Stimulated activated CD8-positive, alpha-beta memory T cell treated with anti-CD3 and anti-CD28 coated beads, Interleukin-15, amount 100 ng/mL, for 48 hours (primary cell): Measurements from ENCODE around the gene ATP5PB.

Experiments
- DNase-seq, 2 donors: peaks; one replicate each; pipeline ENCODE4 v3.0.0-alpha.2; 2020; ENCODE audit warnings: low read depth in 2 of 2

Gene ATP5PB, protein sequence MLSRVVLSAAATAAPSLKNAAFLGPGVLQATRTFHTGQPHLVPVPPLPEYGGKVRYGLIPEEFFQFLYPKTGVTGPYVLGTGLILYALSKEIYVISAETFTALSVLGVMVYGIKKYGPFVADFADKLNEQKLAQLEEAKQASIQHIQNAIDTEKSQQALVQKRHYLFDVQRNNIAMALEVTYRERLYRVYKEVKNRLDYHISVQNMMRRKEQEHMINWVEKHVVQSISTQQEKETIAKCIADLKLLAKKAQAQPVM

DNA sequence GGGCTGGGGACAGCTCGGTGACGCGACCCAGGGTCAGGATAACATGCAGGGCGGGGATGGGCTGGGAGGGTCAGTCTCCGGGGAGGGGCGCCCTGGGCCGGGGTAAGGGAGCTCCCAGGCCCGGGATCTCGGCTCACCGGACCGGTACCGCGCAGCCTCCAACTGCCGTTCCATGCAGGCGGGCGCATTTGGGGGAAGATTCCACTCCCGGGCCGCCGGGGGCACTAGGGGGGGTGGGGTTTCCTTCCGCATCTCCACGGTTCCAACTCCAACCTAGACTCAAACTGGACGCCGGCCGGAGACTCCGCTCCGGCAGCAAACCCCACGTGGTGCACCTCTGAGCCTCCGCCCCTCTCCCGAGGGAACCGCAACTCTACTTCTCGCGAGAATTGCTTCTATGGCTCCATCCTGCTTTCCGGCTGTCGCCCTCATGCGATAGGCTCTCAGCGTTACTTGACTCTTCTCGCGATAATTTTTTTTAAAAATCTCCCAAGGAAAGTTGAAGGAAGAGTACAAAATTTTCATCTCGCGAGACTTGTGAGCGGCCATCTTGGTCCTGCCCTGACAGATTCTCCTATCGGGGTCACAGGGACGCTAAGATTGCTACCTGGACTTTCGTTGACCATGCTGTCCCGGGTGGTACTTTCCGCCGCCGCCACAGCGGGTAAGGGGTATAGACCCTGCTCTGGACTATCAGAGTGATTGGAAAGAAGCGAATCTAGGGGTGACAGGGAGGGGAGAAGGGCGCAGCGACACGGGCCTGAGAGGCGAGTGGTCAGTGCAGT is at the start of gene ATP5PB, which contains the start of gene WDR77:
ATP5PB (plus strand) TSS at position 547 of the 785 bp plus-strand sequence; CDS start at position 625, 78 bp downstream.
WDR77 (minus strand) TSS at position 339 of the 785 bp plus-strand sequence; CDS start at position 252, 87 bp downstream.
- DNase-seq, result peak; percentile 85 to 88

DNA sequence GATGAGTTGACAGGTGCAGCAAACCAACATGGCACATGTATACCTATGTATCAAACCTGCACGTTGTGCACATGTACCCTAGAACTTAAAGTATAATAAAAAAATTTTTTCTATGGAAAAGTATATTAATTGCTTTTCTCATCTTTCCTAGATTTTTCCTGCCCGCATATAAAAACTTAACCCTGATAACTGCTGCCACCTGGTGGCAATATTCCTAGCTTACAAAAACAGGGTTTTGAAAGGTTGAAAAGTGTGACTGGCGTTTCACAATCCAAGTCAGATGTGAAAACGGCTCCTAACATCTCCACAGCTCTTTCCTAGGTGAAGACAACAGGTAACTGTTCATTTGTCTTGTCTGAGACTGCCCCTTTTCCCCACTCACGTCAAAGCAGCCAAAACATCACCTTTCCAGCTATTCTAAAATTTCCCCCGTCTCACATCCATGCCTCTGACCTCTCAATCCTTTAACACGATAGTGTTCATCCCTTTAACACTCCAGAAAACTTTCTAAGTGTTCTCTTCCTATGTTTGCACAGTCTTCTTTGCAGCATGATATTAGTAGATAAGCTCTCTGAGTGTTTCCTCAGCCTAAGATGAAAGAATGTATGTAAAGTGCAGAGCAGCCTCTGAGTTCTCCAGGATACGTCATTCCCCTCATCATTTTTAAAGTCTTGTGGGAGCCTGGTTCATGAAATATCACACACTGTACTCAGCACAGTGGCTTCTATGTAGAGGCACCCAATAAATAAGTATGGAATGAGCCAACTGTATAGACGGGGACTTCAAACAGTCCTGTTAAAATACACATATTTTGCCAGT is 49.3 kb upstream of the ATP5PB start:
- no peak for DNase-seq

DNA sequence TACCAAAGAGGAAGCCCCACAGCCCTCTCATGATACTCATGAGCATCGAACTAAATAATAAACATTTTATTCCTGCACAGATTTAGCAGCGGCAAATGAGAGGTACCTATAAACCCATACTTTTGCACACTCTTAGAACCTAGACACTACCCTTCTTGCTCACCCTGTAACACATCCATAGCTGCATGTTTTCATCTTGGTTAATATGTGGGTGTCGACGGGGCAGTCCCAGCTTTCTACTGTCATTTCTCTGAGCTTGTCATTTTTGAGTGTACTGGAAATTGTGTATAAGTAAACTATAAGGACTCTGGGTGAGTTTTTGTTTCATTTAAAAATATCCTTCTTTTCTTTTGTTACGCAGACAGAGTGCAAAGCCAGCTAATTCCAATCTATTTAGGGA is 47.2 kb upstream of the ATP5PB start:
- no peak for DNase-seq

DNA sequence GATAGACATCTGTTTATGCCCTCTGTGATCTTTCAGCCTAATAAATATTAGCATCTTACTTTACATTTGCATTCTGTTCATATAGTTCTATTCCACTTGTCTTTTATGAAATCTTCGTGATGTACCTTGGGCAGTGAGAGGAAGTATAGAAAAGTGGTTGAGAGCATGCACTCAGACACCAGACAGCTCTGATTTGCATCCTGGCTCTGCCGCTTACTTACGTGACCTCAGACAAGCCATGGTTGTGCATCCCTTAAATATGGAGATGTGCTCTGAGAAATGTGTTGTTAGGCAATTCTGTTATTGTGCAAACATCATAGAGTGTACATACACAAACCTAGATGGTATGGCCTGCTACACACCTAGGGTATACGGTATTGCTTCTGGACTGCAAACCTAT is 44.7 kb upstream of the ATP5PB start:
- no peak for DNase-seq

DNA sequence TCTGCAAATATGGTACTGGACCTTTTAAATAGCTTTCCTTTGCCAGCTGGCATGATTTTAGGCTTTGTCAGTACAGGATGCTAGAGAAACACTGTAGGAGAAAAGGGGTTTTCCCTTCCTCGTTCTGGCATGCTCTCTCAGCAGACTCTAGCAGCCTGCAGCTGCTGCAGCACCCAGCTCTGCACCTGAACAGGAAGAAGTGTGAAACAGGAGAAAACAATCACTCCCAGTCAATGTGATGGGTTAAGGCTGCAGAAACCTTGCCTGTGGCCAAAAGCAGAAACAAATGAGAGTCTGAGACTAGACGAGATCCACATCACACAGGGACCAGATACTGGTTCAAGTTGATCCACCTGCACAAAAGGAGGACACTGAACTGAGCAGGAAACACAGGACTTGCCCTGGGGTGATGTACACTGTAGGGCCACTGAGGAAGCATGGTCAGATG is 42.9 kb upstream of the ATP5PB start:
- DNase-seq, result no peak

DNA sequence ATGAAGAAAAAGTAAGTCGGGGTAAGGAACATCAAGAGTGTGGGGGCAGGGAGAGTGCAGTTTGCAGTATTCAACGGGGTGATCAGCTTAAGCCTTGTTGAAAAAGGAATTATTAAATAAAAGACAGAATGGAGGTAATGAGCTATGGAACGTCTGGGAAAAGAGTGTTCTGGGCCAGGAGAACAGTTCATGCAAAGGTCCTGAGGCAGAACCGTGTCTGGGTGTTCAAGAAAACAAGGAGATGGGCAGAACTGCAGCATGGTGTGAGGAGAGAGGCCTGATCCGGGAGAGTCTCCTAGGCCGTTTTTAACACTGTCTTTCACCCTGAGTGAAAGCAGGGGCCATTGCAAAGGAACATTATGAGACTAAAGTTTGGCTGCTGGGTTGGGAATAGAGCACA is 42.0 kb upstream of the ATP5PB start:
- DNase-seq, result no peak

DNA sequence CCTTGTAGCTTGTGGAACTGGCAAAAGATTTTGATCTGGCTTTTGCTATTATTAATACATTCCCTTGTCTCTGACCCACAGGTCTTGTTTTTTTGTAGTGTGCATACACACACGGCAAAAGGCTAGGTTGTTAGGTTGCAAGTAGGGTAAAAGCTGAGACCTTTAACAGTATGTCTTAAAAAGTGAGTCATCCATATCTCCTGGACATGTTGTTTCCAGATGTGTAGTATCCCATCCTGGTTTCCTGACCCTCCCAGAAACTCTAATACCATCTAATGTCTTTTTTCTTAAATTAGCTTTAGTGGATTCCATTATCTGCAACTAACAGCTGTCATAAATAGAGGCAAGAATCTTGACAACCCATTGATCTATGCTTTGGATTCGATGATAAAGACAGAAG is 36.4 kb upstream of the ATP5PB start:
- no peak for DNase-seq

DNA sequence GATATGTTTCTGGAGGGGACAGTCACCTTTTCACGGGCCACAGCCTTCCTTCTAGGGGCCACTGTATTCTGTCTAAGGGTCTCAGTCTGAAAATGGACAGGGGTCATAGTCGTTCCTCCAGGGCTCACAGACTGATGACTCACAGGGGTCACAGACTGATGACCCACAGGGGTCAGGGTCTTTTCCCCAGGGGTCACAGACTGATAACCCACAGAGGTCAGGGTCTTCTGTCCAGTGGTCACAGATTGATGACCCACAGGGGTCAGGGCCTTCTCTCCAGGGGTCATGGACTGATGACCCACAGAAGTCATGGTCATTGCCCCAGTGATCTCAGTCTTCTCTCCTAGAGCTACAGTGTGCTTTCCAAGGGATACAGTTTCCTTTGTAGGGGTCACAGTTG is 34.5 kb upstream of the ATP5PB start:
- no peak for DNase-seq

DNA sequence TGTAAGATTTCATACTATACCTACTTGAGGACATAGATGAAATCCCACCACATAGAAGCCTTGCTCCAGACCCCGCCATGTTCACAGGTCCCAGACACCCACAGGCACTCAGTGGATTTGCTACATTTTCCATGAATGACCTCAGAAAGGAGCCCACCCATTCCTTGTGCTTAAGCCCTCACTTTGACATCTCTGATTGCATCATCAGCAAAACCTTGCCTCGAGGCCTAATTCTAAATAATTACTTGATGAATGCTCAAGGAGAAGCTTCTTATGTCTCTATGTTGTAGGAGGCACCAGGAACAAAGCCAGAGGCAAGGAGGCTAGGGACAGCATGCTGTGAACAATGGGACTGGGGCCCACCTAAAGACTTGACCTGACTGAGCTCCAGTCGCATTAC is 33.8 kb upstream of the ATP5PB start:
- DNase-seq, result no peak

DNA sequence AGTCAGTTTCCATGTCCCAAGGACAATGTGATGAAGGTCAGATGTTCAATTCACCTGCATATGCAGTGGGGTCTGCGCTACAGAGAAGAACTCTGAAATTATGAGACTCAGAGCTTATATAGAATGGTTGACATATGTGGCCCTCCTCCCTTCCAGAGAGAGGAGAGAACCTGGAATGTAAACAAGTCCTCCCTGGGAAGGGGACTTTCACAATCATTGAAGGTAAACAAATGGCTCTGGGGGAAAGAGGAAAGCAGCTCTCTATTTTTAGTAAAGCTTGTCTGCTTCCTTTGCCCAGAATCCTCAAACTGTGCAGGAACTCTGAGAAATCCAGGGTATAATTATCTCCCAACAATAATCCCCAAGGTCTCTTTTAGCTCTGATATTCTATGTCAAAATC is 31.5 kb upstream of the ATP5PB start:
- DNase-seq, result no peak

DNA sequence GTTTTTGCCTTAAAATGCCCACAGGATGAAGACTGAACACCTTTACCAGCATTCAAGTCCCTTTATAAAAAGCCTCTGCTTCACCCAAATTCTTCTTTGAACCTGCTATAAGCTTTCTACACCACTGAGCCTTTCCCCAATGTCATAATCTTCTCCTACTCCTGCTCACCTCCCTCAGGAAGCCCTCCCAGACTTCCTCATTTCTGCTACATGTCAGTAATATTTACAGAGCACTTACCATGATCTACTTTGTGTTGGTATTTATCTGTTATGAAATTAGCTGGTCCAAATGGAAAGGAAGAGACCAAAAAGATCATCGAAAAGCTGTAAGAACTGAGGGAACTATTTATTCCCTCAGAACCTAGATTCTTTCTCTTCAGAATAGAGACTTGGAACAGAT is 30.2 kb upstream of the ATP5PB start:
- DNase-seq, result no peak

DNA sequence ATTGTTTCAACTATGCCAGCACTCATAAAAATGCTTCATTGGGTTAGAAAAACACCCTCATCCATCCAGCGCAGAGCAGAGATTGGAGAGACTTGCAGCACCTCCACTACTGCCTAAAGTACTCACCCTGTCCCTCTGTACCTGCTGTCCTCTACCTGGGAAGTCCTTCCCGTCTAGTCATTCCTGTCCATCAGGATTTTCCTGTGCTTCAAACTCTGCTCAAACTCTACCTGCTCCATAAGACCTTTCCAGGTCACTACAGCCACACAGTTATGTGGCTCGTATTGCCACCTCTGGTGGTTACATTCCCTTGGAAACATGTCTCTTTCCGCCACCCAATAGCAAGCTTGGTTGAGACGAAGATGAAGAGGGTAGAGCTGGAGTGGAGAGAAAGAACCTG is 28.9 kb upstream of the ATP5PB start:
- no peak for DNase-seq

DNA sequence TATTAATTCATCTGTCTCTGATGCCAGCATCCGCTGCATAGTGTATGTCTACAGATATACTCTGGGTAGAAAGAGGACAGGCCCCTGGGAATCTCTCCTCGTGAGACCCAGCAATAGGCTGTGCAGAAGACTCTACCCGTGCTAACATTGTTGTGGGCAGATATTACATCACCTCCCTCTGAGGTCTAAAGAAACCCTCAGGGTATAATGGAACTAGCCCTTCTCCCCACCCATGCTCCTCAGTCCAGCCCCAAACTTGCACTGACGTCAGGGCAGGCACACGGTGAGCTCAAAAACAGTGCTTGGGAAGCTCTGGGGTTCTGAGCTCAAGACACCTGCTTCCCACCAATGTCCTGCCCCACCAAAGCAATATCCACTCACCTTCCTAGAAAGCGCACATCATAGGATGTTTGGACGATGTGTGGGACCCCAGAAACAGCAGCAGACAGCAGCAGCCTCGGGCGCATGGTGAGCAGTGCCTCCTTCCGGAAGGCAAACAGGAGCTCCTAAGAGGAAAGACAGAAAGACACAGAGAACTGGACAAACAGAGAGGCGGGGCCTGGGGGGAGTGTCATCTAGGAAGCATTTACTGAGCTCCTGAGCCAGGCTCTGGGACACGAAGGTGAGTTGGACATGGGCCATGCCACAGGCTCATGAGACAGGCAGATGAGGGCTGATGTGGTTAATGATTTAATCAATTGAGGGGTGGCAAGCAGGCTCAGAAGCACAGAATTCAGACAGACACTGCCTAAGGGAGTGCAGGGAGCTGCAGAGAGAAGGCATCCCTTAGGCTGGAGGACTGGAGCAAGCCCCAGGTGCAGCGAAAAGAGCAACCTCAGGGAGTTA is 26.5 kb upstream of the ATP5PB start:
- no peak for DNase-seq

DNA sequence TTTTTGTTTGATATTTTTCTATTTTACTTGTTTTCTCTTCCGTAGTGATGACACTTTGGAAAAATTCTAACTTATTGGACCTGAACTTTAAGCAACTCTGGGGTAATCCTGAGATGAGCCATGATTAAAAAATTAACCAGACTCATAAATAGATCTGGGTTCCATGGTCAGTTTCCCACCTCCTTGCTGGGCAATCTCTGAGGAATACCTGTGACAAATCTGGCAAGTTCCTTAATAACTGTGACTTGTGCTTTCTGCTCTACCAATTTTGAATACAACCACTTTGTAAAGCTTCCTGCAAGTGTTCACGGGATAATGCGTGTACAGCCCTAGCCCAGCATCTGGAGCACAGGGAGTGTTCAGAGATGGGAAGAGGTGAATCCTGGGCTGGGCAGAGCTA is 25.0 kb upstream of the ATP5PB start:
- no peak for DNase-seq

DNA sequence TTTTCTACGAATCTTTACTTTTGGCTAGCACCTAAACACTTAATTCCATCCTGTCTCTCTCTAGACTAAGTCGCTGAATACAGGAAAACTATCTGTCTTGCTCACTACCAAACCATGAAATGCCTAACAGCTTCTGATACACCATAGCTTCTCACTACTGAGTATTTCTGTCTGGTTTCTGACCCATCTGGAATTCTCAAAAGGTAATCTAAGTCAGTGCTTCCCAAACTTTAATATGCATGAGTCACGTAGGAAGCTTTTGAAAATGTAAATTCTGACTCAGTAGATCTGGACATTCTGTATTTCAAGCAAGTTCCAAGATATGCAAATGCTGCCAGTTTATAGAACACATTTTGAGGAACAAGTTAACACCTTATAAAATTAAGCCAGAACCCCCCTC is 12.5 kb upstream of the ATP5PB start:
- DNase-seq, result no peak

DNA sequence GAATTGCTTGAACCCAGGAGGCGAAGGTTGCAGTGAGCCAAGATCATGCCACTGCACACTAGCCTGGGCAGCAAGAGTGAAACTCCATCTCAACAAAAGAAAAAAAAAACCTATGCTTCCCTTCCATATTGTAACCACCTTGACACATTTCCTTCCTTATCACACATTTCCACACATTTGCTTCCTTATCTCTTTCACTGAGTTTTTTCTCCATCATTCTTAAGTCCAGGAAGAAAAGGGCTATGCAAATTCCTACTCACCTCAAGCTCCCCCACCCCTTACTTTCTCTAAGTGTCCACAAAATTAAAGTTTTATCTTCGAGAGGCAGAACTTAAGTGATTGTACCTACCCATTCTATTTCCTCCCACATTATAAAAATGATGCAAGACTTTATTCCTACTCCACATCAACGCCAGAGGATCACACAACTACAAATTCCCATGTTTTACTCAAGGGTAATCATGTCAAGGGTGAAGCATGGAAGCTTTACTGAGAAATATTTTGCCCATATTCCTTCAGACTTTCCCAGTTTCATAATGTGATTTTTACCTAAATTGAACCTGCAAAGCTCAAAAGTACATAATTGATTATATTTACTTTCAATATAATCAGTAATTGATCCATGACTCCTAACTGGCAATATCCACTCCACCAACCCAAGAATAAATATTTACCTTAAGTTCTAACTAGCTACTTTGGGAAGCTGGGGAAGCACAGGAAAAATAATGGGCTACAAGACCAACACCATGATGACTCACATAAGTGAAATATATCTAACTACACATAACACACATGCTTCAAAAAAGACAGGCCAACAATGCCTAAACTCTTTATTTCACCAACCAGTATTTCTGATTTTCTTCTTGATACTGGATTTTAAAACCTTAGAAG is 9.6 kb upstream of the ATP5PB start:
- DNase-seq, result no peak

DNA sequence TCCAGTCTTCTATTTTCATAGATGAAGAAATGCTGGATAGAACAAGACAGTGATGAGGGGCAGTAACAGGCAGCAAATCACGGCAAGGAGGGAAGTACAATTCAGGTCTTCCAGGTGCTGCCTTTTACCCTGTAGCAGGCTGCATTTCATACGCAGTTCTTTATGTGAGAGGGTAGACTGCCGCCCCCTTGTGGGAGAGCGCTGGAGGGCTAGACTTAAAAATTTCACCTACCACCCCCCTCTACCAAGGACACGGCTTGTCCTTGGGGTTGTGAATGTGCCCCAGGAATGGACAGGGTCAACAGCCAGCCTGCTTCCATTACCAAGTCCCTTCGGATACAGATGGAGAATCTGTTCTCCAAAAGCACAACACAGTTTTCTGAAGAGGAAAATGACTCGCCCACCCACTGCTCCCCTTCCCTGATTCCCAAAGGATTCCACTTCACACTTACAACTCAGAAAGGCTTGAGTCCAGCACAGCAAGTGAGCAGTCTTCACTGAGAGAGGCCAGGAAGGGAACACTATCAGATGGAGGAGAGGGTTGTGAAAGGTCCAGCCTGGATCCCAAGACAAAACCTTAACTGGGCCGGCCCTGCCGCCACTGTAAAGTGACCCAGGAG is 7.6 kb upstream of the ATP5PB start:
- peak; percentile 11 to 24 for DNase-seq

DNA sequence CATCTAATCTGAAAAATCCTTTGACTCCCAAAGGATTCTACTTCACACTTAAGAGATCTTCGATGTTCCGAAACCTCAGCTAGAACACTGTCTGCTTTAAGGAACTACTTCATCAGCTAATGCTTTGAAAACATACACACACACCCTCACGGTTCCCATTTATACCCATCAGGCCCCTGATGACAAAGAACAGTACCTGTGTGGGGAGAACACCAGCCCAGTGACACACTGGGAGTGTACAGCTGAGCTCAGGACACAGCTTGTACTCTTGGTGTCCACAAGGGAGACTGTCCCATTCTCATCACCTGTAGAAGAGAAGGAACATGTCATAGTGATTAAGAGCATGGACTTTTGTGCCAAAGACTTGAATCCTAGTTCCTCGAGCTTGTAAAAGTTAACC is 6.8 kb upstream of the ATP5PB start:
- DNase-seq, result peak in 1 of 2 donors; percentile 3

DNA sequence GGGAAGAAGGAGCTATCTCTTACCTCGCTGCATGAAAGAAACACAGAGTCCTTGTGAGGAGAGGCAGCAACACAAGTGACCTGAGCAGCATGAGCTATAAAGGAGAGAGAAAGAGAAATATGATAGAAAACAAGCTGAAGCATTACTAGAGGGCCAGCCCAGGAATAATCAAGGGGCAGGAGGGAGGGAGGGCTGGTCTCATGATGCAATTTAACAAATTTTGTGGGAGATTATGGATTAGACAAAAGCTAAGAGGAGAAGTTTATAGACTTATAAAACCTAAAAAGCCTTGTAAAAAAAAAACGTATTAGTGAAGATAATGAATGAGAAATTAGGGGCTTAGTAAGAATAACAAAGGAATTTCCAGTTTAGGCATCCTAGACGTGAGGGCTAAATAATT is 5.2 kb upstream of the ATP5PB start:
- no peak for DNase-seq

DNA sequence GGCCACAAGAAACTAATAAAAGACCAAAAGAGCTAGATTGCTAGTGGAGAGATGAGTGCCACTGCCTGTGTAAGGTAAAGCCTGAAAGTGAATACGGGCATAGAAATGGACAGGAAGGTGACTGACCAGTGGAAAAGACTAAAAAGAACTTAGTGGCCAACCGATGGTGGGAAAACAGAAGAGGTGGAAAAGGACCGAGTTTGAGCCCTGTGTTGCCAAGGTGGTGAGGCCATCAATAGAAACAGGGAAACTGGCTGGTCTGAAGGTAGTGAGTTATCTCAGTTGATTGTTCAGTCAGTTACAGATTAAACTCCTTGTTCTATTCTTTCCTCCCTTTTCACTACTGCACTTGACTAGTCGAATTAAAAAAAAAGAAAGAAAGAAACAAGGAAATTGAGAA is 2.7 kb upstream of the ATP5PB start:
- no peak for DNase-seq
